Heart left ventricle (tissue), 16 donors: Measurements from ENCODE around the gene B9D2. TPM values are rescaled to one million over a fixed set of nuclear protein-coding genes. Genes with fewer than 3 reads are reported as not detected.

Source experiments
- ATAC-seq, 4 donors: fragments of 200-7000 bp; cut with Tn5 transposase; one replicate each; pipeline ENCODE4 v1.9.1; 2020 to 2022; ENCODE audit warnings: moderate library complexity in 4 of 4, mild to moderate bottlenecking in 3 of 4, moderate number of reproducible peaks in 1 of 4
- DNase-seq, 5 donors: peaks; one replicate each; pipeline ENCODE4 v3.0.0-alpha.2; 2020
- H3K27ac ChIP-seq, 12 donors: fragments of 200-600 bp; sonication (generic) in 4 of 12; one replicate each; pipeline versions ENCODE4 v1.5.0 to v1.8.0; 2016 to 2022; ENCODE audit warnings: mild to moderate bottlenecking in 2 of 12
- H3K27me3 ChIP-seq, 9 donors: fragments of 200-600 bp; sonication (generic) in 2 of 9; one replicate each; pipeline versions ENCODE4 v1.5.1 to v1.8.0; 2016 to 2022; ENCODE audit warnings: mild to moderate bottlenecking in 3 of 9
- H3K36me3 ChIP-seq, 9 donors: fragments of 200-600 bp; sonication (generic) in 2 of 9; one replicate each; pipeline versions ENCODE4 v1.5.0 to v1.8.0; 2018 to 2022; ENCODE audit warnings: mild to moderate bottlenecking in 2 of 9
- H3K4me1 ChIP-seq, 12 donors: fragments of 200-600 bp; sonication (generic) in 4 of 12; one replicate each; pipeline versions ENCODE4 v1.5.0 to v1.8.0; 2016 to 2022; ENCODE audit warnings: mild to moderate bottlenecking in 3 of 12
- H3K4me3 ChIP-seq, 12 donors: fragments of 200-600 bp; sonication (generic) in 4 of 12; one replicate each; pipeline versions ENCODE4 v1.5.0 to v1.8.0; 2017 to 2022; ENCODE audit warnings: mild to moderate bottlenecking in 9 of 12, moderate library complexity in 4 of 12
- H3K9me3 ChIP-seq, 12 donors: fragments of 200-600 bp; sonication (generic) in 4 of 12; one replicate each; pipeline versions ENCODE4 v1.5.0 to v1.8.0; 2016 to 2022; ENCODE audit warnings: mild to moderate bottlenecking in 1 of 12
- POLR2A ChIP-seq, 2 donors: fragments of 450-650 bp; IDR thresholded peaks; one replicate each; pipeline ENCODE4 v1.6.1; 2017; ENCODE audit warnings: antibody characterized with exemption in 2 of 2, mild to moderate bottlenecking in 2 of 2, moderate library complexity in 2 of 2
- WGBS, 4 donors: extraction: QIAGEN DNeasy Blood & Tissue Kit in 2 of 4; methylation state at CpG; one replicate each; pipeline versions ENCODE4 v1.1.5 to v1.1.7; 2013 to 2018; 5-methylcytosine and 5-hydroxymethylcytosine counted together
- intact Hi-C, 10 donors: fragments of 100-400 bp; cut with DNase I; formaldehyde crosslinking; loops; one replicate each; pipeline versions ENCODE4 v1.11.1 to v1.14.2; 2022
- polyA plus RNA-seq, 2 donors: library from polyadenylated mRNA; stranded (reverse); fragments of 200-250 nt; gene quantifications; one replicate each; pipeline ENCODE4 v1.2.3, GENCODE V29; 2013
- total RNA-seq, 9 donors: library from RNA; depleted of rRNA in 2 of 9; stranded (reverse); fragments of >200 nt in 2 of 9; fragmentation: NEBNext Ultra II Directional in 3 of 9; extraction: Animal tissue kit (Norgen Biotek cat#: 25700) in 3 of 9; gene quantifications; one replicate each; pipeline versions ENCODE4 v1.1.0 to v1.2.4, GENCODE V29; 2016 to 2023
- TF ChIP-seq, protein P1 (sequence below), 12 donors: fragments of 200-600 bp; sonication (generic) in 4 of 12; IDR thresholded peaks; one replicate each; pipeline versions ENCODE4 v1.5.0 to v1.8.0; 2018 to 2022; ENCODE audit warnings: antibody characterized with exemption in 12 of 12, mild to moderate bottlenecking in 5 of 12
- donor health status: ischemic (EF 13 %, LVEDD 7.1; RV severe dilation, severe dysfunction).
- donor health status: healthy with polysubstance abuse.
- donor health status: DM: no; HTN: yes; CAD: no.
- donor health status: DM: no; HTN: no; CAD: no.
- donor health status: ischemic (EF 25% LVEDD 6.9; RV normal size, moderate dysfunction).
- donor health status: ischemic (EF 25% LVEDD 5.7; RV mildly dilated, moderate dysfunction).
- donor health status: healthy.
- donor health status: DM: yes; HTN: yes; CAD: no.
- donor health status: ischemic (EF 35%, LVEDD 5.7; RV mildly dilated, moderate dysfunction).
- donor health status: nonischemic (EF 11% LVEDD 7.7; RV severe dilation, severe dysfunction).
- donor health status: DM: yes; HTN: yes; CAD: no.
- donor health status: PGD.
- donor health status: ischemic (EF 29% LVEDD 5.4; RV normal size, mild dysfunction).
- donor health status: nonischemic (EF 23%, LVEDD 6.1; RV moderate dilation, normal function).

B9D2 gene
- total and polyA plus RNA-seq, 11 donors, result 1.9 to 14.6 (median 3.3) TPM

DNA sequence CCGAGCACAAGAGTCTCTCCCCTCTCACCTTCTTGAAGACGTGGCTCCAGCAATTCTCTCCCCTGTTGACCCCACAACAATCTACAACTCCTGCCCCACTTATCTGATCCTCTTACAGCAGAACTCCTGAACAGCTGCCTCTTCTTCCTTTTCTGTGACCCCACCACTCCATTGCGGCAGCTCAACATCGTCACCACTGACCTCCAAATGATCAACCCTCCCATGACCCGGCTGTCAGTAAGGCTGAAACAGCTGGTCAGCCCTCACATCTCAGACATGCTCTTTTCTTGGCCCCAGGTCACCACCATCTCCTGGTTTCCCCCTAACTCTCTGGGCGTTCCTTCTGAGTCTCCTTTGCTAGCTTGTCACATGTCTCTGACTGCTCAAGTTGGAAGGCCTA lies 31.4 kb upstream of the B9D2 start:
- intact Hi-C loops, result loop anchor here in 5 of 10 donors (5.0 kb wide), 2 partner anchors 42 to 47 kb away; partner anchors contain the start of genes DMAC2 (in 4 of the 5) and ERICH4 (in 1 of the 5)
- no peak for ATAC-seq
- DNase-seq, result no peak
- no peak for TF ChIP-seq POLR2A (IDR thresholded peaks at IDR 0.05)
- TF ChIP-seq, protein P1, sequence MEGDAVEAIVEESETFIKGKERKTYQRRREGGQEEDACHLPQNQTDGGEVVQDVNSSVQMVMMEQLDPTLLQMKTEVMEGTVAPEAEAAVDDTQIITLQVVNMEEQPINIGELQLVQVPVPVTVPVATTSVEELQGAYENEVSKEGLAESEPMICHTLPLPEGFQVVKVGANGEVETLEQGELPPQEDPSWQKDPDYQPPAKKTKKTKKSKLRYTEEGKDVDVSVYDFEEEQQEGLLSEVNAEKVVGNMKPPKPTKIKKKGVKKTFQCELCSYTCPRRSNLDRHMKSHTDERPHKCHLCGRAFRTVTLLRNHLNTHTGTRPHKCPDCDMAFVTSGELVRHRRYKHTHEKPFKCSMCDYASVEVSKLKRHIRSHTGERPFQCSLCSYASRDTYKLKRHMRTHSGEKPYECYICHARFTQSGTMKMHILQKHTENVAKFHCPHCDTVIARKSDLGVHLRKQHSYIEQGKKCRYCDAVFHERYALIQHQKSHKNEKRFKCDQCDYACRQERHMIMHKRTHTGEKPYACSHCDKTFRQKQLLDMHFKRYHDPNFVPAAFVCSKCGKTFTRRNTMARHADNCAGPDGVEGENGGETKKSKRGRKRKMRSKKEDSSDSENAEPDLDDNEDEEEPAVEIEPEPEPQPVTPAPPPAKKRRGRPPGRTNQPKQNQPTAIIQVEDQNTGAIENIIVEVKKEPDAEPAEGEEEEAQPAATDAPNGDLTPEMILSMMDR (IDR thresholded peaks at IDR 0.05), result no peak
- WGBS, 4 donors, result 70 to 76% (median 74%) methylated on average over 6 of the region's 6 CpGs
- no peak overlapping the region for H3K4me3 ChIP-seq
- peaks cover 0 to 21% (median 15%) of the 10 kb centered on the region in 9 donors for H3K36me3 ChIP-seq
- no peaks in the 10 kb centered on the region for H3K27me3 ChIP-seq
- peaks cover 4 to 33% (median 23%) of the 10 kb centered on the region in 12 donors for H3K4me1 ChIP-seq
- H3K27ac ChIP-seq, result no peak overlapping the region
- no peaks in the 10 kb centered on the region for H3K9me3 ChIP-seq

DNA sequence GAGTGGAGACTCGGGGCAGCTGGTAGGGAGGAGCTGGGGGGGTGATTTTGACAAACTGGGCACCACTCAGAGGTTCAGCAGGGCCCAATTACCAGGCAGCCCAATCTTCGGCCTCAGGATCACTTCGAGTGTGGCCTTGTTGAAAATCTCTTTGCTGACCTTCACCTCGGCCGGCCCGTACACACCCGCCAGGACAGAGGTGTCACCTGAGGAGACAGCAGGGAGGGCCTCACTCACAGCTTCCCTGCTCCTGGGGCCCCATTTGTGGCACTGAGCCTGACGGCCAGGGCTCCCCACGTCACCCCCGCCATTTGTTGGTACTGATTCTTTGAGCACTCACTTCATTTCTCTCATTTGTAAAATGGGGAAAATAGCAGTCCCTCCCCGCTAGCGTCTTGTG lies 28.8 kb upstream of the B9D2 start:
- peaks cover 0 to 15% (median 9%) of the 10 kb centered on the region in 12 donors for H3K4me1 ChIP-seq
- intact Hi-C loops, result no loop called here
- H3K9me3 ChIP-seq, result no peaks in the 10 kb centered on the region
- DNase-seq (no peak), ATAC-seq (no peak)
- peak overlapping the region in 1 of 12 donors; percentile 20 for H3K27ac ChIP-seq
- no peak overlapping the region for H3K4me3 ChIP-seq
- peaks cover 0 to 47% (median 32%) of the 10 kb centered on the region in 9 donors for H3K36me3 ChIP-seq
- 63 to 67% (median 66%) methylated on average over 12 of the region's 12 CpGs for WGBS, 4 donors
- TF ChIP-seq, protein P1 (IDR thresholded peaks at IDR 0.05), result no peak
- no peak for TF ChIP-seq POLR2A (IDR thresholded peaks at IDR 0.05)
- H3K27me3 ChIP-seq, result no peaks in the 10 kb centered on the region

DNA sequence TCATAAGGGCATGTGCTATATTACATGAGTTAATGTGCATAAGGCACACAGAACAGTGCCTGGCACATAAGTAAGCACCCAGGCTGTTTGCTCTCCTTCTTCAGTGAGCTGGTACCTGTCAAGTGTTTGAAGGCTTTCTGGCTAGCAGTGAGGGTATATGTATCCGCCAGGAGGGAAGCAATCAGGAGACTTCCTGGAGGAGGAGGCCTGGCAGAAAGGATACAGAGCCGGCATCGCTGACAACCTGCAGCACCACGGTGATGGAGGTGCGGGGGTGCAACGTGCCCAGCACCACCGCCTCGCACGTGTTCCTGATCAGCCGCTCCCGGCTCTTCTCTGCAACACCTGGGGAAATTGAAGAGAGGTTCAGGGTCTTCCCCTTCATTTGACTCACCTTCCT lies 27.7 kb upstream of the B9D2 start:
- 86 to 92% (median 88%) methylated on average over 11 of the region's 11 CpGs for WGBS, 4 donors
- TF ChIP-seq, protein P1 (IDR thresholded peaks at IDR 0.05), result no peak
- TF ChIP-seq POLR2A (IDR thresholded peaks at IDR 0.05), result no peak
- Histone ChIP-seq H3K9me3 (no peaks in the 10 kb centered on the region), H3K27me3 (no peaks in the 10 kb centered on the region), H3K4me3 (no peak overlapping the region), H3K4me1 (peaks cover 0 to 14% (median 5%) of the 10 kb centered on the region in 12 donors), H3K27ac (no peak overlapping the region), H3K36me3 (peaks cover 0 to 52% (median 35%) of the 10 kb centered on the region in 9 donors)
- DNase-seq (no peak), ATAC-seq (no peak)
- intact Hi-C loops, result no loop called here

- WGBS, 4 donors, result 81 to 89% (median 86%) methylated on average over 13 of the region's 13 CpGs
- DNase-seq, result peak in 1 of 5 donors; percentile 42
- ATAC-seq, result peak in 2 of 4 donors; percentile 11 to 66
- Histone ChIP-seq H3K4me1 (no peaks in the 10 kb centered on the region), H3K27ac (no peak overlapping the region), H3K27me3 (no peaks in the 10 kb centered on the region), H3K36me3 (peaks cover 0 to 60% (median 33%) of the 10 kb centered on the region in 9 donors), H3K9me3 (no peaks in the 10 kb centered on the region), H3K4me3 (no peak overlapping the region)
- intact Hi-C loops, result no loop called here
- TF ChIP-seq, protein P1 (IDR thresholded peaks at IDR 0.05), result no peak
- TF ChIP-seq POLR2A (IDR thresholded peaks at IDR 0.05), result no peak
Measured at GRCh38 chr19:41386442-41386841, 22.5 kb upstream of the B9D2 start.
